ENCODE data around the gene TMEFF1.

DNA sequence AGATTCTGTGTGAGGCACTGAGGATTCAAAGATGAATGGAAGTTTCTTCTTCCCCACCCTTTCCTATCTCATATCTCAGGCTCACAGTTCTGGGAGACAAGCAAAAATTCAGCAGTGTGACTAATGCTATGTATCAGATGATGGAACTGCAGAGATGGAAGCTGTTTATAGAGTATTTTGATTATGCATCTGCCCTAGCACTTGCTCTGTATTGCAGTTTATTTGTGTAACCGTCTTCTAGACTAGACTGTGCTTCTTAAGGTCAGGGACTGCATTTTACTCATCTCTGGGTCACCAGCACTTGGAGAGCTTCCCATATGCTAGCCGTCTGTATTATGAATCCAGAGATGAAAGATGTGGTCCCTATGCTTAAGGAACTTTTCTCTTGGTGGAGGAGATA, 117.5 kb downstream of the TMEFF1 start:
- TF ChIP-seq, protein P1, sequence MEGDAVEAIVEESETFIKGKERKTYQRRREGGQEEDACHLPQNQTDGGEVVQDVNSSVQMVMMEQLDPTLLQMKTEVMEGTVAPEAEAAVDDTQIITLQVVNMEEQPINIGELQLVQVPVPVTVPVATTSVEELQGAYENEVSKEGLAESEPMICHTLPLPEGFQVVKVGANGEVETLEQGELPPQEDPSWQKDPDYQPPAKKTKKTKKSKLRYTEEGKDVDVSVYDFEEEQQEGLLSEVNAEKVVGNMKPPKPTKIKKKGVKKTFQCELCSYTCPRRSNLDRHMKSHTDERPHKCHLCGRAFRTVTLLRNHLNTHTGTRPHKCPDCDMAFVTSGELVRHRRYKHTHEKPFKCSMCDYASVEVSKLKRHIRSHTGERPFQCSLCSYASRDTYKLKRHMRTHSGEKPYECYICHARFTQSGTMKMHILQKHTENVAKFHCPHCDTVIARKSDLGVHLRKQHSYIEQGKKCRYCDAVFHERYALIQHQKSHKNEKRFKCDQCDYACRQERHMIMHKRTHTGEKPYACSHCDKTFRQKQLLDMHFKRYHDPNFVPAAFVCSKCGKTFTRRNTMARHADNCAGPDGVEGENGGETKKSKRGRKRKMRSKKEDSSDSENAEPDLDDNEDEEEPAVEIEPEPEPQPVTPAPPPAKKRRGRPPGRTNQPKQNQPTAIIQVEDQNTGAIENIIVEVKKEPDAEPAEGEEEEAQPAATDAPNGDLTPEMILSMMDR (IDR thresholded peaks at IDR 0.05): no peak
- TF ChIP-seq EZH2 (IDR thresholded peaks at IDR 0.05) (no peak), EZH2phosphoT487 (IDR thresholded peaks at IDR 0.05) (no peak)
